GM18867 (cell line): ENCODE results near the gene EMID1.

Source experiments
- ATAC-seq: cut with Tn5 transposase; IDR thresholded peaks from one replicate; pipeline ENCODE4 v1.9.1; 2021; ENCODE audit warnings: mild to moderate bottlenecking, moderate library complexity; ENCODE audit not compliant: unreplicated experiment

EMID1 gene

DNA sequence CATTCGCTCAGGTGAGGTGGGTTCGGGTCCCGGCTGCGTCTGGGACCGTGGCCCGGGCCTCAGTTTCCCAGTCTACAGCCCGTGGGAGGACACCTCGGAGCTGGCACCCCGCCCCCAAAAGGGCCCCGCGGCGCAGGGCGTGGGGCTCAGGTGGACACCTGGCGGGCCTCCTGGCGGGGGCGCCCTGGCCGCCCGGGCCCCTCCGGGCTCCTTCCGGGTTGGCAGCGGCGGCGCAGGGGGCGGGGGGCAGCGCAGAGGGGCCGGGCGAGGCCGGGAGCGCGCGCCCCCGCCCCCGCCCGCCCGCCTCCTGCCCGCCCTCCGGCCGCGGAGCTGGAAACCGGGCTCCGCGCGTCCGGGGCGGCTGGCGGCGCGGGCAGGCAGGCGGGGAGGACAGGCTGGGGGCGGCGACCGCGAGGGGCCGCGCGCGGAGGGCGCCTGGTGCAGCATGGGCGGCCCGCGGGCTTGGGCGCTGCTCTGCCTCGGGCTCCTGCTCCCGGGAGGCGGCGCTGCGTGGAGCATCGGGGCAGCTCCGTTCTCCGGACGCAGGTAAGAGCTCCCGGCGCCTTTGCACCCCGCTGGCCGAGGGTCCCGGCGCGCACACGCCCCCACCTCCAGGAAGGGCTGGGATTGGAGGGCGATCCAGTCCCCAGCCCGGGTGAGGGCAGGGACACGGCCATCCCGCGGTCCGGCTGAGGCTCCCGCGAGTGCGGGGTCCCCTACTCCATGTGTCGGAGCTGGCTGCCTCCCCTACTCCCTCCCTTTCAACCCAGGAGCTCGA lies at the start of gene EMID1:
EMID1 (plus strand) TSS at position 303 of the 778 bp plus-strand sequence; CDS start at position 446, 143 bp downstream.
- no peak for ATAC-seq

- ATAC-seq = no peak
These were observed 49.7 kb upstream of the EMID1 start for GRCh38 chr22:29155966-29156365.

GRCh38 chr22:29156507-29156906 lies 49.2 kb upstream of the EMID1 start:
- ATAC-seq = no peak

DNA sequence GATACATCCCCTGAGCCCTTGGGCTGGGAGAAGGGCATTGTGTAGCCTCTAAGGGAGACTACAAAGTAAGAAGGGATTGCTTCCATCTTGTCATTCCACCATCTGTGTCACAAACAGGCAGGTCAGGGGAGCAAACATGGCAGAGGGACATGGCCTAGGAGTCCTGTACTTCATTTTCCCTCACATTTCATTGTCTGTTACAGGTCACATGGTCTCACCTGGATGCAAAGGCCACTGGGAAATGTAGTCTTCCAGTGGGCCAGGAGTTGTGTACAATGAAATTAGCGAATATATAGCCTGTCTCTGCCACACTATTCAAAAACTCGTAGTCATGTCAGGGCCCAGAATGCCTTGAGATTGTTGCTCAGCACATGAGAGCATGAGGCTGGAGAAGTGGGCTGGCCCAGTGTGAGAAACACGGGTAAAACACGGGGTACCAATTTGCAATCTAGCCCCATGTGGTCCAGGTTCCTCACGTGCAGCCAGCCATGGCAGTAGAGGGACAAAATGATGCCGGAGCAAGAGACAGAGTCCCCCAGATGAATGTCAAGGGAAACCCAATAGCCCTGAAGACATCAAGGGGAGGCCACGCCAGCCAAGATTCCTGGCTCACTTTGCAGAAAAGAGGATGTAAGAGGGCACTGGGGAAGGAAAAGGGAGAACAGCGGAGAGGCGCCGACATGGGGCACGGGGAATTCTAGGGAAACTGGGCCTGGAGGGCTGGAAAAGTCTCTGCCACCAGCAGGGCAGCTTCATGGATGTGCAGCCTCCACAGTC lies 47.7 kb upstream of the EMID1 start:
- ATAC-seq = no peak

DNA sequence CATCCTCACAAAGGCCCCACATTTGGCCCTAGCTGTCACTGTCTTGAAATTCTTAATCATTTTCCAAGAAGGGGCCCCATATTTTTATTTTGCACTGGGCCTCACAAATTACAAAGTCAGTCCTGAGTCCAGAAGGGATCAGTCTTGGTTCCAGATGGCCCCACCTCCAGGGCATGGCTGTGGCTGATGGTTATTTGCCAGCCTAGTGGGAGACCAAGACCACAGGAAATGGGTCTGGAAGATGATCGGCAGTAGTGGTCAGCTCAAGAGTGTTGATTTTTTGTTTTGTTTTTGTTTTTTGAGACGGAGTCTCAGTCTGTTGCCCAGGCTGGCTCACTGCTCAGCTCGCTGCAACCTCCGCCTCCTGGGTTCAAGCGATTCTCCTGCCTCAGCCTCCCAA lies 47.1 kb upstream of the EMID1 start:
- no peak for ATAC-seq

DNA sequence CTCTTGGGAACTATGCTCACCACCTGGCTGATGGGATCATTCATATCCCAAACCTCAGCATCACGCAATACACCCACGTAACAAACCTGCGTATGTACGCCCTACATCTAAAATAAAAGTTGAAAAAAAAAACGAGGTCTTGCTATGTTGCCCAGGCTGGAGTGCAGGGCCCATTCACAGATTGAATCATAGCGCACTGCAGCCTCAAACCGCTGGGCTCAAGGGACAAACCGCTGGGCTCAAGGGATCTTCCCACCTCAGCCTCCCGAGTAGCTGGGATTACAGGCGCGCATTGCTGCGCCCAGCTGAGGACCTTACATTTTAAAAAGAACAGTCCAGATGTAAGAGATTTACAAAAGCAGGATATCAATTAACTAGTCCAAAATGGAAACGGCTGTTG lies 41.9 kb upstream of the EMID1 start:
- no peak for ATAC-seq

DNA sequence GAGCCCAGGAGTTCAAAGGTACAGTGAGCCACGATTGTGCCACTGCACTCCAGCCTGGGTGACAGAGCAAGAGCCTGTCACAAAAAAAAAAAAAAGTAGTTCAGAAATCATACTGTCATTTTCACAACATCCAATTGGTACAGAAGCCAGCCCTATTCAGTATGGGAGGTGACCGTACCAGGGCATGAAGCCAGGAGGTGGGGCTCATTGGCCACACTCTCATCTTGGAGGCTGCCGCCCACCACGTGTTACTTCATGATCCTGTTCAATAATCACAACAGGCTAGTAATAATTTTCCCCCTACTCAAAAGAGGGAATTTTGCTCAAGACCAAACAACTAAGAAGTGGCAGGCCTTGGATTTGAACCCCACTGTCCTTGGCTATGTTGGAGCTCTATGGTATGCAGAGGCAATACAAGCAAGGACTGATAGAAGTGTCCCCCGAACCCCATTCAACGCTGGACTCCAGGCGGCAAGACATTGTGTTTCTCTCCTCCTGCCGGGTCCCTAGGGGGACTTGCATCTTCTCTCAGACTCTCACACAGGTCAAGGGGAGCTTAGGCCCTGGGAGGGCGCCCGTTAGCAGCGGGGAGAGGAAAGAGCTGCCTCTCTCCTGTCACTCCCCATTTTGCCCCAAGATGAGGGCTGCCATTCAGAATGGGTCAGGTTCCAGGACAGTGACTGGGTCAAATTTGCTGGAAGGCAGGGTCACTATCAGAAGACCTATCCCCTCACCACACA lies 40.2 kb upstream of the EMID1 start:
- no peak for ATAC-seq

DNA sequence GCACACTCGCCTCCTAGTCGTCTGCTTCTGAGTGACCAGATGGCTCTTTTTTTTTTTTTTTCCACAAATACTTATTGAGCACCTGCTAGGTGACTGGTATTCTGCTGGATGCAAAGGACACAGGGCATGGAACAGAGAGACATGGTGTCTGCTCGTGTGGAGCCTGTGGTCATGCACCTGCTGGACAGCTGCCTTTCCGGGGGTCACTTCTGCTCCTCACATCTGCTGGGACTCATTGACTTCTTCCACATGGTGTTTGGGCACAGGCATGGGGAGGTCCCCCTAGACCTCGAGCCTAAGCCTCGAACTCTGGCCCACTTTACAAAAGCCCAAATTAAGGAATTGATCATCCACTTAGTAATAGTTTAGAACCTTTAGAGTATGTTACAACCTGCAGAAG lies 39.5 kb upstream of the EMID1 start:
- no peak for ATAC-seq

GRCh38 chr22:29167032-29167911 lies 38.4 kb upstream of the EMID1 start:
- ATAC-seq = peak; percentile 92

DNA sequence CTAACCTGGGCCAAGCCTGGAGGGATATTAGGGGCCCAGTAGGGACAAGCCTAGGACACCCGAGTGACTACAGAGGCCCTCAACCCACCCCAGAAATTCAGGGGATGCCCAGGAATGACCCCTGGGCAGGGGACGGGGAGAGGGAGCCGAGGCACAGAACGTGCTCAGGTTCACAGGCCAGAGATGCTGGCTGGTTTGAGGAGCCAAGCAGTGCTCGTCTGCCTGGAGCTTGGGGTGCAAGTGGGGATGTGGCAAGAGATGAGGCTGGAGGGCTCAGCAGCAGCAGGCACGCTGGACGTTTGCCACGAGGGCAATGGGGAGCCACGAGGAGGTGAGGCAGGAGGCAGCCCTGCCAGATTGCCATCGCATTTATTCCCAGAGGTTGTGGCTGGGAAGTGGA lies 34.0 kb upstream of the EMID1 start:
- no peak for ATAC-seq

DNA sequence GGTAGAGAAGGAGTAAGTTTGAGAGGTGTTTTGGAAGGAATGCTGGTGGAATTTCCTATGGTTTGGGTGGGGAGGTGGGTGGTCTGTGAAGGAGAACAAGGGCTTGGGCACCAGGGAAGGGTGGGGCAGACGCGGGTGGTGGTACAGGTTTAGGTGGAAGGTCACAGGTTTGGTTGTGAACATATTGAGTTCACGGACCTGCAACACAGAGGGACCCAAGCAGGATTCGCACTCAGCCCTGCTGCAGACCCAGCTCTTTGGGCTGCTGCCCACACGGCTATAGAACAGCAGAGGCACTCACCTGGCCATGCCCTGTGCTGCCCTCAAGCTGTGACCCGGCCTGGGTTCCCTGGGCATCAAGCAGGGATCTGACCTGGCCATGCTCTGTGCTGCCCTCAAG lies 33.5 kb upstream of the EMID1 start:
- ATAC-seq = no peak

DNA sequence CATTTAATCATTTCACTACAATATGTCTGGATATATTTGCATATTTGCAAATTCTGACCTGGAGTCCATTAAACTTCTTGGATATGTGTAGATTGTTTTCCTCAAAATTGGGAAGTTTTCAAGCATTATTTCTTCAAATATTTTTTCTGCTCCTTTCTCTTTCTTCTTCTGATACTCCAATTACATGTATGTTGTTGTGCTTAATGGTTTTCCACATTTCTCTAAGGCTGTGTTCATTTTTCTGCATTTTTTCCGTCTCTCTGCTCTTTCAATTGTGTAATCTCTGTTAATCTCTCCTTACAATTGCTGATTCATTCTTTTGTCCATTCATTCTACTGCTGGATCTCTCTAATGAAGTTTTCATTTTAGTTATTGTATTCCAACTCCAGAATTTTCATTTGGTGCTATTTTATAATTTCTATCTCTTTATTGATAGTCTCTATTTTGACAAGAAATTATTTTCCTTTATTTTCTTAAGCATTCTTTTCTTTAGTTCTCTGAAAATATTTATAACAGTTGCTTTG lies 30.3 kb upstream of the EMID1 start:
- no peak for ATAC-seq

DNA sequence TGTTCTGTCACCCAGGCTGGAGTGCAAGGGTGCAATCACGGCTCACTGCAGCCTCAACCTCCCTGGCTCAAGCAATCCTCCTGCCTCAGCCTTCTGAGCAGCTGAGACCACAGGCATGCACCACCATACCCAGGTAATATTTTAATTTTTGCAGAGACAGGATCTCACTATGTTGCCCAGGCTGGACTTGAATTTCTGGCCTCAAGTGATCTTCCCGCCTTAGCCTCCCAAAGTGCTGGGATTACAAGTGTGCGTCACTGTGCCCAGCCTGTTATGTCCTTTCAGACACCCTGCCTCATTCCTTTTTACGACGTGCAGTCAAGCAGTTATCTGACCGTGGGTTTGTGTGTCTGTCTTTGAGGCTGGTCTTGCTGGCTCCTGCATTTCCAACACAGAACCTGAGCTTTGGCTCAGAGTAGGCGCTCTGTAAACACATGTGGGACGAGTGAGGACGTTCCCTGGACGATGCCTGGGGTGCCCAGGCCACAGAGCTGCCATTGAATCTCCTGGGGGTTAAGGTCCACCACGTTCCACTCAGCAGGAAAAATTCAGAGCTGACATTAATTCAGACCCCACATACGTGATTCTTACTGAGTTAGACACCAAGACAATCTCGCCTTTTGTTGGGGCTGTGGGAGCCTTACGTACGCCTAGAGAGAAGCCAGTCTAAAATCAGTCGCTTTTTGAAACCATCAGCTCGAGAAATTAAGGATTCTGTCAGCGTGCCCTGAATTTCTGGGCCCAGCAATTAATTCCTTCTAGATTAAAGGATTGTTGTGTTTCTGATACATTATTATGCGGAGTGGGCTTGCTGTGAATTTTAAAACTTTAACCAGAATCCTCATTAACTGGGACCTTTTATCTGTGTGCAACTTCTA lies 21.5 kb upstream of the EMID1 start:
- ATAC-seq = no peak

- ATAC-seq = no peak
These were observed 20.7 kb upstream of the EMID1 start for GRCh38 chr22:29184849-29185490.

DNA sequence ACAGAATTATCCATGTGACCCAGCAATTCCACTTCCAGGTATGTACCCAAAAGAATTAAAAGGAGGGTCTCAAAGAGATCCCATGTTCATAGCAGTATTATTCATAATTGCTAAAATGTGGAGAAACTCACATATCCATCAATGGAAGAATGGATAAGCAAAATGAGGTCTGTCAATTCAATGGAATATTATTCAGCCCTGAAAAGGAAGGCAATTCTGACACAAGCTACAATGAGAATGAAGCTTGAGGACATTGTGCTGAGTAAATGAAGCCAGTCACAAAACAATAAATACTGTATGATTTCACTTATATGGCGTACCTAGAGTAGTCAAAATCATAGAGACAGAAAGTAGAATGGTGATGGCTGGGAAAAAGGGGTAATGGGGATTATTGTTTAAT lies 19.4 kb upstream of the EMID1 start:
- no peak for ATAC-seq

GRCh38 chr22:29187831-29188230 lies 17.9 kb upstream of the EMID1 start:
- ATAC-seq = no peak

- ATAC-seq = no peak
These were observed 15.6 kb upstream of the EMID1 start for GRCh38 chr22:29190051-29190450.

GRCh38 chr22:29190918-29191317 lies 14.8 kb upstream of the EMID1 start:
- ATAC-seq = no peak

DNA sequence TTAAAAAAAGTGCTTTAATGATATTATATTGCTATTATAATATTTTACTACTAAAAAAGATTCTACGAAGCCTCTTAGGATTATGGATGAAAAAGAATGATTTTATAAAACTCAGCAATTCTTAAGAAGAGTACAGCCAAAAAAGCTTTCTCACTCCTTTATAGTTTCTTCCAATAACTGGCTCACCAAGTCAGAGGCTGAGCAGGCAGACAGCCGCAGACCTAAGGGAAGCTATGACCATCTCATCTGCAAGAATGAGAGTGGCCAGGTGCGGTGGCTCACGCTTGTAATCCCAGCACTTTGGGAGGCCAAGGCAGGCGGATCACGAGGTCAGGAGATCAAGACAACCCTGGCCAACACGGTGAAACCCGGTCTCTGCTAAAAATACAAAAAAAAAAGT lies 12.7 kb upstream of the EMID1 start:
- ATAC-seq = no peak
